HepG2 (cell line): ENCODE results near the gene POLR2F. TPM values are rescaled to one million over a fixed set of nuclear protein-coding genes. Genes with fewer than 3 reads are reported as not detected.

Source experiments
- E2F2 ChIP-seq: sonication (generic); formaldehyde crosslinking; IDR thresholded peaks from 2 replicates; pipeline ENCODE4 v1.4.0; 2020; ENCODE audit warnings: missing genetic modification reagents, borderline replicate concordance
- GLI4 ChIP-seq: sonication (generic); formaldehyde crosslinking; IDR thresholded peaks from 2 replicates; pipeline ENCODE4 v1.5.1; 2020; ENCODE audit warnings: missing genetic modification reagents, mild to moderate bottlenecking, moderate library complexity, borderline replicate concordance
- HMGXB3 ChIP-seq: sonication (generic); formaldehyde crosslinking; IDR thresholded peaks from 2 replicates; pipeline ENCODE4 v1.4.0; 2020; ENCODE audit warnings: missing genetic modification reagents, borderline replicate concordance
- HNRNPUL1 ChIP-seq: fragments of 200-400 bp; formaldehyde crosslinking; IDR thresholded peaks from 2 replicates; pipeline ENCODE4 v1.6.1; 2017; ENCODE audit warnings: low read depth, mild to moderate bottlenecking, low read length, moderate library complexity
- MTERF4 ChIP-seq: sonication (generic); formaldehyde crosslinking; IDR thresholded peaks from 2 replicates; pipeline ENCODE4 v1.8.0; 2023; ENCODE audit warnings: mild to moderate bottlenecking, missing genetic modification reagents
- PITX1 ChIP-seq: sonication (generic); formaldehyde crosslinking; IDR thresholded peaks from 2 replicates; pipeline ENCODE4 v1.5.1; 2020; ENCODE audit warnings: mild to moderate bottlenecking, missing genetic modification reagents
- RAD51 ChIP-seq: fragments of 450-650 bp; IDR thresholded peaks from 2 replicates; pipeline ENCODE4 v1.6.1; 2016; ENCODE audit warnings: borderline replicate concordance
- ZNF362 ChIP-seq: sonication (generic); formaldehyde crosslinking; IDR thresholded peaks from 2 replicates; pipeline ENCODE4 v1.4.0; 2020; ENCODE audit warnings: missing genetic modification reagents, mild to moderate bottlenecking, borderline replicate concordance
- polyA plus RNA-seq, 8 experiments: library from polyadenylated mRNA; depleted of rRNA in 3 of 8; stranded (reverse) in 7 of 8; unstranded in 1 of 8; fragments of >200 nt; fragmentation: Illumina TruSeq in 4 of 8; extraction: Trizol in 4 of 8; gene quantifications; 2 replicates each; pipeline versions ENCODE4 v1.2.1 to v1.2.3, GENCODE V29; 2011 to 2016; ENCODE audit warnings: low read depth in 4 of 8, missing spikeins in 1 of 8, mixed read lengths in 1 of 8; ENCODE audit not compliant: insufficient read depth in 1 of 8
- total RNA-seq, 5 experiments: library from RNA; depleted of rRNA; stranded (reverse); fragments of >200 nt; fragmentation: Illumina TruSeq; extraction: Trizol; gene quantifications; 2 replicates each; pipeline ENCODE4 v1.2.3, GENCODE V29; 2016; ENCODE audit warnings: low read depth in 1 of 5
- TF ChIP-seq, protein P1 (sequence below): sonication (generic); formaldehyde crosslinking; IDR thresholded peaks from 2 replicates; pipeline ENCODE4 v1.8.1; 2023; ENCODE audit warnings: mild to moderate bottlenecking, inconsistent platforms, moderate library complexity, missing genetic modification reagents, borderline replicate concordance

Gene POLR2F
- total and polyA plus RNA-seq, 2 of the 13 experiments (the other 11 are each of a cell fraction or from before 2014, with no cell fraction given): 135 to 158 TPM

GRCh38 chr22:37907036-37907954, 46.2 kb upstream of the POLR2F start (continued):
- TF ChIP-seq, protein P1, sequence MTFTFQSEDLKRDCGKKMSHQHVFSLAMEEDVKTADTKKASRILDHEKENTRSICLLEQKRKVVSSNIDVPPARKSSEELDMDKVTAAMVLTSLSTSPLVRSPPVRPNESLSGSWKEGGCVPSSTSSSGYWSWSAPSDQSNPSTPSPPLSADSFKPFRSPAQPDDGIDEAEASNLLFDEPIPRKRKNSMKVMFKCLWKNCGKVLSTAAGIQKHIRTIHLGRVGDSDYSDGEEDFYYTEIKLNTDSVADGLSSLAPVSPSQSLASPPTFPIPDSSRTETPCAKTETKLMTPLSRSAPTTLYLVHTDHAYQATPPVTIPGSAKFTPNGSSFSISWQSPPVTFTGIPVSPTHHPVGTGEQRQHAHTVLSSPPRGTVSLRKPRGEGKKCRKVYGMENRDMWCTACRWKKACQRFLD (CRISPR knock-in tag): no peak
- TF ChIP-seq E2F2 (CRISPR knock-in tag) (no peak), PITX1 (CRISPR knock-in tag) (no peak), HMGXB3 (no peak), GLI4 (CRISPR knock-in tag) (no peak), ZNF362 (CRISPR knock-in tag) (no peak), MTERF4 (CRISPR knock-in tag) (no peak), HNRNPUL1 (no peak), RAD51 (no peak)
- TF ChIP-seq, all 625 proteins: peak for 8
